Astrocyte (in vitro differentiated cells and primary cell): ENCODE data around the gene EXOC4. TPM values are rescaled to one million over a fixed set of nuclear protein-coding genes. Genes with fewer than 3 reads are reported as not detected.

Source experiments
- DNase-seq: peaks from one replicate; pipeline ENCODE4 v3.0.0-alpha.2; 2010; ENCODE audit warnings: low read depth
- FAIRE-seq: peaks from 2 replicates; lab custom pipeline; 2011; peaks lifted over from hg19 to GRCh38; lab: Jason Lieb, UNC
- H2AFZ ChIP-seq: 2 replicates; pipeline ENCODE4 v1.6.0; 2012; ENCODE audit warnings: low read depth, low read length, inconsistent platforms
- H3K27ac ChIP-seq: 2 replicates; pipeline ENCODE4 v1.5.1; 2011; ENCODE audit warnings: low read depth, low read length, inconsistent platforms
- H3K27me3 ChIP-seq: 2 replicates; pipeline ENCODE4 v1.6.0; 2011; ENCODE audit warnings: low read length, inconsistent platforms; ENCODE audit not compliant: insufficient read depth
- H3K36me3 ChIP-seq: 2 replicates; pipeline ENCODE4 v1.5.1; 2011; ENCODE audit warnings: low read length, inconsistent platforms; ENCODE audit not compliant: insufficient read depth
- H3K4me1 ChIP-seq: 2 replicates; pipeline ENCODE4 v1.5.1; 2011; ENCODE audit warnings: low read length, inconsistent platforms; ENCODE audit not compliant: insufficient read depth
- H3K4me2 ChIP-seq: 2 replicates; pipeline ENCODE4 v1.6.0; 2012; ENCODE audit warnings: low read length, inconsistent platforms
- H3K4me3 ChIP-seq: 2 replicates; pipeline ENCODE4 v1.5.1; 2011; ENCODE audit warnings: low read depth, mild to moderate bottlenecking, low read length, inconsistent platforms; ENCODE audit not compliant: insufficient read depth
- H3K79me2 ChIP-seq: 2 replicates; pipeline ENCODE4 v1.6.0; 2012; ENCODE audit warnings: mild to moderate bottlenecking, low read length, inconsistent platforms; ENCODE audit not compliant: insufficient read depth
- H3K9ac ChIP-seq: 2 replicates; pipeline ENCODE4 v1.6.0; 2012; ENCODE audit warnings: mild to moderate bottlenecking, low read length, inconsistent platforms
- H3K9me3 ChIP-seq: 2 replicates; pipeline ENCODE4 v1.5.1; 2012; ENCODE audit warnings: low read depth, mild to moderate bottlenecking, low read length, inconsistent platforms; ENCODE audit not compliant: insufficient read depth
- H4K20me1 ChIP-seq: 2 replicates; pipeline ENCODE4 v1.6.0; 2012; ENCODE audit warnings: low read length, inconsistent platforms; ENCODE audit not compliant: insufficient read depth
- H3K27ac Mint-ChIP-seq: one replicate; pipeline ENCODE4 v1.8.0; 2021; ENCODE audit warnings: mild to moderate bottlenecking, mixed read lengths; ENCODE audit not compliant: unreplicated experiment
- H3K27me3 Mint-ChIP-seq: one replicate; pipeline ENCODE4 v1.8.0; 2021; ENCODE audit warnings: low read depth, mixed read lengths; ENCODE audit not compliant: unreplicated experiment
- H3K36me3 Mint-ChIP-seq: one replicate; pipeline ENCODE4 v1.8.0; 2021; ENCODE audit warnings: low read depth, mixed read lengths; ENCODE audit not compliant: unreplicated experiment
- H3K4me1 Mint-ChIP-seq: one replicate; pipeline ENCODE4 v1.8.0; 2021; ENCODE audit warnings: low read depth, mixed read lengths; ENCODE audit not compliant: unreplicated experiment
- H3K4me3 Mint-ChIP-seq: one replicate; pipeline ENCODE4 v1.8.0; 2021; ENCODE audit warnings: mild to moderate bottlenecking, moderate library complexity, mixed read lengths; ENCODE audit not compliant: unreplicated experiment
- H3K9me3 Mint-ChIP-seq: one replicate; pipeline ENCODE4 v1.8.0; 2021; ENCODE audit warnings: mild to moderate bottlenecking, mixed read lengths; ENCODE audit not compliant: unreplicated experiment
- EZH2 ChIP-seq: IDR thresholded peaks from 2 replicates; pipeline ENCODE4 v1.6.1; 2012; ENCODE audit warnings: mild to moderate bottlenecking, low read length, inconsistent platforms; ENCODE audit not compliant: insufficient read depth
- total RNA-seq: library from RNA; stranded (reverse); gene quantifications from 2 replicates; pipeline ENCODE4 v1.2.1, GENCODE V29; 2021
- TF ChIP-seq, protein P1 (sequence below): IDR thresholded peaks from 2 replicates; pipeline ENCODE4 v1.5.1; 2011; ENCODE audit warnings: low read depth, mild to moderate bottlenecking, inconsistent platforms, low read length, moderate library complexity; ENCODE audit not compliant: insufficient read depth

Gene EXOC4
- total RNA-seq, 1 donor from 2014 or later = 57.5 TPM

DNA sequence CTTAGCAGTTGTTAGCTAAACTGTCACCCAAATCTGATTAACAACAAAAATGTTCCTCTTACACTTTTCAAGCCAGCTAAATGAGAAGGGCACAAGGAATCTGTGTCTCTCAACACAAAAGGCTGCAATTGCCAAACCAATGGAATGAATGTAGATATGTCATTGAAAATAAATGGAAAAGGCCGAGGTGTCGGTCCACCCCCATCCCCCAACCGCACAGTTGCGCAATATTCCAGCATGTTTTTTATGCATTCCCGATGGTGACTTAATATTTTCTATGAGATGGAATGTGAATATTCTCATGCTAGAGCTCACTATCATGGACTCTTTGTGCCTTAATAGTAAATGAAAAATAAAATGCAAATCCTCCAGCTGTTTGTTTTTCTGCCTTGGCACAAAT lies 692.6 kb downstream of the EXOC4 start:
- Histone ChIP-seq H3K4me1 (no peaks in the 10 kb centered on the region), H2AFZ (no peak overlapping the region), H3K4me2 (no peak overlapping the region), H3K27ac (no peak overlapping the region), H3K36me3 (no peaks in the 10 kb centered on the region), H3K9me3 (no peaks in the 10 kb centered on the region), H4K20me1 (no peaks in the 10 kb centered on the region), H3K9ac (no peak overlapping the region), H3K4me3 (no peak overlapping the region), H3K79me2 (no peaks in the 10 kb centered on the region), H3K27me3 (no peaks in the 10 kb centered on the region)
- DNase-seq (peak; percentile 70), FAIRE-seq (no peak)
- Mint-ChIP-seq H3K36me3 (peaks cover 4% of the 10 kb centered on the region), H3K9me3 (no peaks in the 10 kb centered on the region), H3K27ac (no peak overlapping the region), H3K4me3 (no peak overlapping the region), H3K4me1 (peaks cover 7% of the 10 kb centered on the region), H3K27me3 (no peaks in the 10 kb centered on the region)
- TF ChIP-seq, protein P1, sequence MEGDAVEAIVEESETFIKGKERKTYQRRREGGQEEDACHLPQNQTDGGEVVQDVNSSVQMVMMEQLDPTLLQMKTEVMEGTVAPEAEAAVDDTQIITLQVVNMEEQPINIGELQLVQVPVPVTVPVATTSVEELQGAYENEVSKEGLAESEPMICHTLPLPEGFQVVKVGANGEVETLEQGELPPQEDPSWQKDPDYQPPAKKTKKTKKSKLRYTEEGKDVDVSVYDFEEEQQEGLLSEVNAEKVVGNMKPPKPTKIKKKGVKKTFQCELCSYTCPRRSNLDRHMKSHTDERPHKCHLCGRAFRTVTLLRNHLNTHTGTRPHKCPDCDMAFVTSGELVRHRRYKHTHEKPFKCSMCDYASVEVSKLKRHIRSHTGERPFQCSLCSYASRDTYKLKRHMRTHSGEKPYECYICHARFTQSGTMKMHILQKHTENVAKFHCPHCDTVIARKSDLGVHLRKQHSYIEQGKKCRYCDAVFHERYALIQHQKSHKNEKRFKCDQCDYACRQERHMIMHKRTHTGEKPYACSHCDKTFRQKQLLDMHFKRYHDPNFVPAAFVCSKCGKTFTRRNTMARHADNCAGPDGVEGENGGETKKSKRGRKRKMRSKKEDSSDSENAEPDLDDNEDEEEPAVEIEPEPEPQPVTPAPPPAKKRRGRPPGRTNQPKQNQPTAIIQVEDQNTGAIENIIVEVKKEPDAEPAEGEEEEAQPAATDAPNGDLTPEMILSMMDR = no peak
- no peak for TF ChIP-seq EZH2

DNA sequence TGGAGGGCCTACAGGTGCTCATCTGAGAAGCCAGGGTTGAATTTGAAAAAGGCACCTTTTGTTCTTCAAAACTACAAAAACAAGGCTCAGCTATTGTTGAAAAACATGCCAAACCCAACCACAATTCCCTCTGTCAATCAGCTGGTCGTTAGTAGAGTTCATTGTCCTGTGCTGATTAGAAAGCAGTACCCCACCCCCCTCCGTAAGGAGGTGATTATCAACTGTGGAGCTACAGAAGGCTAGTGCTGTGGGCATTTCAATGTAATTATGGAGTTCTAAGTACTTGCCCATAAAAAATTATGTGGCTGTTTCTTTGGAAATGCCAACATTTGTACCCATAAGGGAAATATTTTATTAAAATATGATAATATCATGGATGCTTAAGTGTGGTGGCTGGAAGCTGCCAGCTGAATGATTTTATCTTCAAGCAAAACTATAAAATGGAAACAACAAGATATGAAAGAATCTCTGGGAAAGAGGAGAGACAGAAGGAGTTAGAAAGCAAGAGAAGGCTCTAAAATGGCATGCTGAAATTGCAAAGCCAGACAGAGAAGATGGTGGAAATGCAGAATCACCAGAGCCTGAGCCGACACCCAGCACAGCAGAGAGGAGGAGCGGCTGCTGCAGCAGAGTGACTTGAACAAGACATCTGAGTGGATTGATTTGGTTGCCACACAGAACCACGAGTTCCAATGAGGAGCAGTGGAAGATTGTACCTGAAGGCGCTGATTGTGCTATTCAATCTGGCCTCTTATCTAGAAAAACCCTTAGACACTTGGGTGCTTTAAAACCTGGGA lies 694.8 kb downstream of the EXOC4 start:
- no peaks in the 10 kb centered on the region for H3K36me3 ChIP-seq
- H3K4me2 ChIP-seq = no peak overlapping the region
- FAIRE-seq (no peak), DNase-seq (no peak)
- H3K4me1 ChIP-seq = no peaks in the 10 kb centered on the region
- H3K9me3 Mint-ChIP-seq = peaks cover 2% of the 10 kb centered on the region
- H2AFZ ChIP-seq = no peak overlapping the region
- no peaks in the 10 kb centered on the region for H4K20me1 ChIP-seq
- H3K79me2 ChIP-seq = no peaks in the 10 kb centered on the region
- no peak overlapping the region for H3K9ac ChIP-seq
- H3K27ac ChIP-seq = no peak overlapping the region
- no peak overlapping the region for H3K4me3 Mint-ChIP-seq
- H3K27me3 Mint-ChIP-seq = no peaks in the 10 kb centered on the region
- H3K4me1 Mint-ChIP-seq = no peaks in the 10 kb centered on the region
- peaks cover 6% of the 10 kb centered on the region for H3K36me3 Mint-ChIP-seq
- H3K27me3 ChIP-seq = no peaks in the 10 kb centered on the region
- TF ChIP-seq, protein P1 = no peak
- no peak for TF ChIP-seq EZH2
- no peaks in the 10 kb centered on the region for H3K9me3 ChIP-seq
- H3K27ac Mint-ChIP-seq = no peak overlapping the region
- no peak overlapping the region for H3K4me3 ChIP-seq

DNA sequence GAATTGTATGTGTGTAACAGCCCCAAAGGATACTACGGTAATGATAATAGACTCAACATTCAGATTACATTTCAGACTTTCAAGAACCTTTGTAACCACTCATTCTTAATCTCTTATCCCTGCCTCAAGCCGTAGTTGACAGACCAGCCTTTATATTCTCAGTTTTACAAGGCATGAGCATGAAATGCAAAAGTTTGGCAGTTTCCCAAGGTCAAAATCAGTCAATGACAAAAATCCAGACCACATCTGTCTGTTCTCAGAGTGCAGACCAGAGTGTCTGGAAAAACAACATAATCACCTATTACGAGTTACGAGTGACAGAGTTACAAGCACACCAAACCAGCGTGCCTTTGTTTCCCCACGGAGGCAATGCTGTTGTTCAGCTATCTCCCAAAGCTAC lies 695.7 kb downstream of the EXOC4 start:
- no peak overlapping the region for H3K27ac Mint-ChIP-seq
- H3K79me2 ChIP-seq = no peaks in the 10 kb centered on the region
- H4K20me1 ChIP-seq = no peaks in the 10 kb centered on the region
- H3K9me3 ChIP-seq = no peaks in the 10 kb centered on the region
- H3K4me1 ChIP-seq = no peaks in the 10 kb centered on the region
- no peak overlapping the region for H3K4me3 Mint-ChIP-seq
- no peaks in the 10 kb centered on the region for H3K27me3 ChIP-seq
- DNase-seq = no peak
- peaks cover 2% of the 10 kb centered on the region for H3K9me3 Mint-ChIP-seq
- no peak overlapping the region for H3K4me2 ChIP-seq
- no peaks in the 10 kb centered on the region for H3K36me3 ChIP-seq
- H3K27me3 Mint-ChIP-seq = no peaks in the 10 kb centered on the region
- TF ChIP-seq EZH2 = no peak
- TF ChIP-seq, protein P1 = no peak
- no peaks in the 10 kb centered on the region for H3K4me1 Mint-ChIP-seq
- no peak overlapping the region for H3K27ac ChIP-seq
- peaks cover 6% of the 10 kb centered on the region for H3K36me3 Mint-ChIP-seq
- FAIRE-seq = no peak
- no peak overlapping the region for H3K9ac ChIP-seq
- no peak overlapping the region for H2AFZ ChIP-seq
- no peak overlapping the region for H3K4me3 ChIP-seq
